ENCODE measurements around the gene ADAMTSL1.

The ADAMTSL1 gene

GRCh38 chr9:18451406-18451805, 22.5 kb upstream of the ADAMTSL1 start:
- H3K27ac Mint-ChIP-seq, result no peak overlapping the region
- no peaks in the 10 kb centered on the region for H3K27me3 Mint-ChIP-seq (ENCODE audit: low read depth)
- no peaks in the 10 kb centered on the region for H3K36me3 Mint-ChIP-seq (ENCODE audit: low read depth)
- H3K4me3 Mint-ChIP-seq, result no peak overlapping the region
- H3K4me1 Mint-ChIP-seq (ENCODE audit: low read depth), result no peaks in the 10 kb centered on the region
- H3K9me3 Mint-ChIP-seq, result no peaks in the 10 kb centered on the region
- DNase-seq (ENCODE audit: low spot score), result no peak

GRCh38 chr9:18452276-18452675, 21.7 kb upstream of the ADAMTSL1 start:
- Mint-ChIP-seq H3K36me3 (ENCODE audit: low read depth) (no peaks in the 10 kb centered on the region), H3K9me3 (no peaks in the 10 kb centered on the region), H3K4me1 (ENCODE audit: low read depth) (no peaks in the 10 kb centered on the region), H3K4me3 (no peak overlapping the region), H3K27ac (no peak overlapping the region), H3K27me3 (ENCODE audit: low read depth) (no peaks in the 10 kb centered on the region)
- DNase-seq (ENCODE audit: low spot score), result no peak

GRCh38 chr9:18456624-18457237, 17.2 kb upstream of the ADAMTSL1 start:
- H3K4me3 Mint-ChIP-seq, result no peak overlapping the region
- H3K27me3 Mint-ChIP-seq (ENCODE audit: low read depth), result no peaks in the 10 kb centered on the region
- no peak for DNase-seq (ENCODE audit: low spot score)
- H3K36me3 Mint-ChIP-seq (ENCODE audit: low read depth), result no peaks in the 10 kb centered on the region
- no peaks in the 10 kb centered on the region for H3K9me3 Mint-ChIP-seq
- H3K27ac Mint-ChIP-seq, result no peak overlapping the region
- H3K4me1 Mint-ChIP-seq (ENCODE audit: low read depth), result no peaks in the 10 kb centered on the region

GRCh38 chr9:18457510-18457909, 16.4 kb upstream of the ADAMTSL1 start:
- no peaks in the 10 kb centered on the region for H3K36me3 Mint-ChIP-seq (ENCODE audit: low read depth)
- no peak for DNase-seq (ENCODE audit: low spot score)
- H3K27ac Mint-ChIP-seq, result no peak overlapping the region
- H3K4me3 Mint-ChIP-seq, result no peak overlapping the region
- H3K9me3 Mint-ChIP-seq, result no peaks in the 10 kb centered on the region
- H3K4me1 Mint-ChIP-seq (ENCODE audit: low read depth), result no peaks in the 10 kb centered on the region
- H3K27me3 Mint-ChIP-seq (ENCODE audit: low read depth), result no peaks in the 10 kb centered on the region

- Mint-ChIP-seq H3K4me3 (no peak overlapping the region), H3K27me3 (ENCODE audit: low read depth) (no peaks in the 10 kb centered on the region), H3K9me3 (no peaks in the 10 kb centered on the region), H3K36me3 (ENCODE audit: low read depth) (no peaks in the 10 kb centered on the region), H3K4me1 (ENCODE audit: low read depth) (no peaks in the 10 kb centered on the region), H3K27ac (no peak overlapping the region)
- no peak for DNase-seq (ENCODE audit: low spot score)
Observed at GRCh38 chr9:18459962-18460584, 13.9 kb upstream of the ADAMTSL1 start.

GRCh38 chr9:18461496-18461895, 12.5 kb upstream of the ADAMTSL1 start:
- Mint-ChIP-seq H3K4me3 (no peak overlapping the region), H3K36me3 (ENCODE audit: low read depth) (no peaks in the 10 kb centered on the region), H3K27ac (no peak overlapping the region), H3K9me3 (no peaks in the 10 kb centered on the region), H3K27me3 (ENCODE audit: low read depth) (no peaks in the 10 kb centered on the region), H3K4me1 (ENCODE audit: low read depth) (no peaks in the 10 kb centered on the region)
- DNase-seq (ENCODE audit: low spot score), result no peak

GRCh38 chr9:18463991-18464390, 10.0 kb upstream of the ADAMTSL1 start:
- Mint-ChIP-seq H3K27me3 (ENCODE audit: low read depth) (no peaks in the 10 kb centered on the region), H3K27ac (no peak overlapping the region), H3K36me3 (ENCODE audit: low read depth) (no peaks in the 10 kb centered on the region), H3K4me1 (ENCODE audit: low read depth) (no peaks in the 10 kb centered on the region), H3K4me3 (no peak overlapping the region), H3K9me3 (no peaks in the 10 kb centered on the region)
- no peak for DNase-seq (ENCODE audit: low spot score)

GRCh38 chr9:18466101-18466500, 7.9 kb upstream of the ADAMTSL1 start:
- Mint-ChIP-seq H3K4me3 (no peak overlapping the region), H3K27me3 (ENCODE audit: low read depth) (no peaks in the 10 kb centered on the region), H3K36me3 (ENCODE audit: low read depth) (no peaks in the 10 kb centered on the region), H3K4me1 (ENCODE audit: low read depth) (no peaks in the 10 kb centered on the region), H3K27ac (no peak overlapping the region), H3K9me3 (no peaks in the 10 kb centered on the region)
- no peak for DNase-seq (ENCODE audit: low spot score)

- no peaks in the 10 kb centered on the region for H3K4me1 Mint-ChIP-seq (ENCODE audit: low read depth)
- no peak for DNase-seq (ENCODE audit: low spot score)
- H3K9me3 Mint-ChIP-seq, result no peaks in the 10 kb centered on the region
- H3K27ac Mint-ChIP-seq, result no peak overlapping the region
- no peak overlapping the region for H3K4me3 Mint-ChIP-seq
- no peaks in the 10 kb centered on the region for H3K27me3 Mint-ChIP-seq (ENCODE audit: low read depth)
- H3K36me3 Mint-ChIP-seq (ENCODE audit: low read depth), result no peaks in the 10 kb centered on the region
Observed at GRCh38 chr9:18467696-18468095, 6.3 kb upstream of the ADAMTSL1 start.

GRCh38 chr9:18472435-18472834, 1.5 kb upstream of the ADAMTSL1 start:
- Mint-ChIP-seq H3K4me1 (ENCODE audit: low read depth) (no peaks in the 10 kb centered on the region), H3K9me3 (no peaks in the 10 kb centered on the region), H3K36me3 (ENCODE audit: low read depth) (no peaks in the 10 kb centered on the region), H3K4me3 (no peak overlapping the region), H3K27ac (no peak overlapping the region), H3K27me3 (ENCODE audit: low read depth) (peaks cover 3% of the 10 kb centered on the region)
- DNase-seq (ENCODE audit: low spot score), result no peak

GRCh38 chr9:18472841-18473251, 1.1 kb upstream of the ADAMTSL1 start:
- Mint-ChIP-seq H3K27ac (no peak overlapping the region), H3K27me3 (ENCODE audit: low read depth) (peaks cover 3% of the 10 kb centered on the region), H3K4me3 (no peak overlapping the region), H3K9me3 (no peaks in the 10 kb centered on the region), H3K4me1 (ENCODE audit: low read depth) (no peaks in the 10 kb centered on the region), H3K36me3 (ENCODE audit: low read depth) (no peaks in the 10 kb centered on the region)
- DNase-seq (ENCODE audit: low spot score), result no peak

- H3K4me3 Mint-ChIP-seq, result no peak overlapping the region
- no peak overlapping the region for H3K27ac Mint-ChIP-seq
- H3K36me3 Mint-ChIP-seq (ENCODE audit: low read depth), result no peaks in the 10 kb centered on the region
- peaks cover 3% of the 10 kb centered on the region for H3K27me3 Mint-ChIP-seq (ENCODE audit: low read depth)
- H3K4me1 Mint-ChIP-seq (ENCODE audit: low read depth), result no peaks in the 10 kb centered on the region
- no peaks in the 10 kb centered on the region for H3K9me3 Mint-ChIP-seq
- no peak for DNase-seq (ENCODE audit: low spot score)
Observed at GRCh38 chr9:18474783-18475182, 830 bp downstream of the ADAMTSL1 start.

- Mint-ChIP-seq H3K9me3 (no peaks in the 10 kb centered on the region), H3K4me1 (ENCODE audit: low read depth) (no peaks in the 10 kb centered on the region), H3K27me3 (ENCODE audit: low read depth) (peaks cover 3% of the 10 kb centered on the region), H3K27ac (no peak overlapping the region), H3K4me3 (no peak overlapping the region), H3K36me3 (ENCODE audit: low read depth) (no peaks in the 10 kb centered on the region)
- DNase-seq (ENCODE audit: low spot score), result no peak
Observed at GRCh38 chr9:18477121-18477660, 3.2 kb downstream of the ADAMTSL1 start.

GRCh38 chr9:18477719-18478118, 3.8 kb downstream of the ADAMTSL1 start:
- Mint-ChIP-seq H3K36me3 (ENCODE audit: low read depth) (no peaks in the 10 kb centered on the region), H3K9me3 (no peaks in the 10 kb centered on the region), H3K4me3 (no peak overlapping the region), H3K27me3 (ENCODE audit: low read depth) (peaks cover 3% of the 10 kb centered on the region), H3K27ac (no peak overlapping the region), H3K4me1 (ENCODE audit: low read depth) (no peaks in the 10 kb centered on the region)
- no peak for DNase-seq (ENCODE audit: low spot score)
